H9 (cell line): ENCODE data around the gene PDCD11. TPM values are rescaled to one million over a fixed set of nuclear protein-coding genes. Genes with fewer than 3 reads are reported as not detected.

ENCODE experiments used
- DNase-seq: peaks from one replicate; pipeline ENCODE4 v3.0.0-alpha.2; 2017
- H2AFZ ChIP-seq: one replicate; pipeline ENCODE4 v1.6.1; 2013; ENCODE audit warnings: mild to moderate bottlenecking, low read length, control low read depth, moderate library complexity
- H2AK5ac ChIP-seq: 2 replicates; pipeline ENCODE4 v1.6.1; 2013; ENCODE audit warnings: low read length, control low read depth, mixed read lengths; ENCODE audit not compliant: insufficient read length
- H2BK120ac ChIP-seq: one replicate; pipeline ENCODE4 v1.6.1; 2013; ENCODE audit warnings: low read depth, mild to moderate bottlenecking, low read length, control low read depth, inconsistent platforms; ENCODE audit not compliant: poor library complexity, severe bottlenecking
- H2BK12ac ChIP-seq: 2 replicates; pipeline ENCODE4 v1.6.1; 2013; ENCODE audit warnings: low read length, control low read depth, mixed read lengths, low read depth; ENCODE audit not compliant: insufficient read length
- H2BK15ac ChIP-seq: 2 replicates; pipeline ENCODE4 v1.6.1; 2013; ENCODE audit warnings: low read depth, low read length, control low read depth
- H2BK20ac ChIP-seq: one replicate; pipeline ENCODE4 v1.6.1; 2013; ENCODE audit warnings: low read depth, mild to moderate bottlenecking, low read length, control low read depth, inconsistent platforms; ENCODE audit not compliant: poor library complexity, severe bottlenecking
- H2BK5ac ChIP-seq: 2 replicates; pipeline ENCODE4 v1.6.1; 2013; ENCODE audit warnings: low read length, control low read depth, mixed read lengths; ENCODE audit not compliant: insufficient read length
- H3K14ac ChIP-seq: 2 replicates; pipeline ENCODE4 v1.6.1; 2013; ENCODE audit warnings: low read length, control low read depth; ENCODE audit not compliant: insufficient read depth
- H3K18ac ChIP-seq: 2 replicates; pipeline ENCODE4 v1.6.1; 2013; ENCODE audit warnings: low read depth, mild to moderate bottlenecking, mixed read lengths, low read length, control low read depth; ENCODE audit not compliant: insufficient read length
- H3K23ac ChIP-seq: 2 replicates; pipeline ENCODE4 v1.6.1; 2013; ENCODE audit warnings: low read length, control low read depth, mixed read lengths, low read depth; ENCODE audit not compliant: insufficient read length
- H3K23me2 ChIP-seq: 2 replicates; pipeline ENCODE4 v1.6.1; 2013; ENCODE audit warnings: low read depth, mild to moderate bottlenecking, mixed read lengths, low read length, control low read depth; ENCODE audit not compliant: insufficient read length, poor library complexity, severe bottlenecking
- H3K27ac ChIP-seq: 2 replicates; pipeline ENCODE4 v1.5.1; 2013; ENCODE audit warnings: low read length, control low read depth, mixed read lengths, low read depth; ENCODE audit not compliant: insufficient read length
- H3K27me3 ChIP-seq: 2 replicates; pipeline ENCODE4 v1.6.1; 2013; ENCODE audit warnings: low read length, control low read depth, inconsistent platforms; ENCODE audit not compliant: insufficient read depth
- H3K4ac ChIP-seq: 2 replicates; pipeline ENCODE4 v1.6.1; 2013; ENCODE audit warnings: low read depth, mild to moderate bottlenecking, control low read depth, inconsistent platforms, low read length, moderate library complexity
- H3K4me1 ChIP-seq: 2 replicates; pipeline ENCODE4 v1.6.1; 2013; ENCODE audit warnings: low read length, control low read depth, inconsistent platforms; ENCODE audit not compliant: insufficient read depth
- H3K4me2 ChIP-seq: 2 replicates; pipeline ENCODE4 v1.6.1; 2013; ENCODE audit warnings: low read length, control low read depth, mixed read lengths; ENCODE audit not compliant: insufficient read length, insufficient read depth
- H3K56ac ChIP-seq: 2 replicates; pipeline ENCODE4 v1.6.1; 2013; ENCODE audit warnings: low read depth, mild to moderate bottlenecking, mixed read lengths, low read length, control low read depth; ENCODE audit not compliant: insufficient read length
- H3K79me1 ChIP-seq: 2 replicates; pipeline ENCODE4 v1.6.1; 2013; ENCODE audit warnings: low read depth, mild to moderate bottlenecking, moderate library complexity, low read length, control low read depth, inconsistent platforms; ENCODE audit not compliant: insufficient read depth, poor library complexity, severe bottlenecking
- H3K79me2 ChIP-seq: 2 replicates; pipeline ENCODE4 v1.6.1; 2013; ENCODE audit warnings: low read length, control low read depth, inconsistent platforms; ENCODE audit not compliant: insufficient read depth
- H3K9ac ChIP-seq: 2 replicates; pipeline ENCODE4 v1.6.1; 2013; ENCODE audit warnings: low read length, control low read depth, mixed read lengths; ENCODE audit not compliant: insufficient read length; ENCODE audit errors: extremely low read depth
- H3K9me3 ChIP-seq: one replicate; pipeline ENCODE4 v1.6.1; 2013; ENCODE audit warnings: low read depth, low read length, inconsistent platforms; ENCODE audit not compliant: control insufficient read depth
- H3T11ph ChIP-seq: one replicate; pipeline ENCODE4 v1.6.1; 2013; ENCODE audit warnings: mild to moderate bottlenecking, low read length, control low read depth, inconsistent platforms
- H4K20me1 ChIP-seq: one replicate; pipeline ENCODE4 v1.6.1; 2013; ENCODE audit not compliant: control insufficient read depth, insufficient read length, insufficient read depth
- H4K5ac ChIP-seq: 2 replicates; pipeline ENCODE4 v1.6.1; 2013; ENCODE audit warnings: low read depth, mild to moderate bottlenecking, mixed read lengths, low read length, control low read depth; ENCODE audit not compliant: insufficient read length
- H4K8ac ChIP-seq: replicated peaks from 2 replicates; pipeline ENCODE4 v1.6.1; 2013; ENCODE audit warnings: low read length, control low read depth, mixed read lengths, low read depth; ENCODE audit not compliant: insufficient read length
- H4K91ac ChIP-seq: 2 replicates; pipeline ENCODE4 v1.6.1; 2013; ENCODE audit warnings: low read depth, mild to moderate bottlenecking, moderate library complexity, mixed read lengths, low read length, control low read depth; ENCODE audit not compliant: insufficient read length
- H3K27ac Mint-ChIP-seq, 3 experiments: 2 replicates in 2 of 3; 3 replicates in 1 of 3; pipeline ENCODE4 v1.8.0; 2020 to 2021; ENCODE audit warnings: mixed read lengths in 3 of 3, mild to moderate bottlenecking in 1 of 3, moderate library complexity in 1 of 3
- H3K27me3 Mint-ChIP-seq: 2 replicates; pipeline ENCODE4 v1.8.0; 2021; ENCODE audit warnings: low read depth, mild to moderate bottlenecking, moderate library complexity, mixed read lengths
- H3K36me3 Mint-ChIP-seq, 3 experiments: 2 replicates in 2 of 3; 3 replicates in 1 of 3; pipeline ENCODE4 v1.8.0; 2020 to 2021; ENCODE audit warnings: low read depth in 3 of 3, mixed read lengths in 3 of 3; ENCODE audit not compliant: insufficient read depth in 1 of 3
- H3K4me1 Mint-ChIP-seq, 2 experiments: 2 replicates each; pipeline ENCODE4 v1.8.0; 2020; ENCODE audit warnings: mixed read lengths in 2 of 2
- H3K4me3 Mint-ChIP-seq, 2 experiments: 2 replicates in 1 of 2; 3 replicates in 1 of 2; pipeline ENCODE4 v1.8.0; 2020 to 2021; ENCODE audit warnings: mild to moderate bottlenecking in 2 of 2, mixed read lengths in 2 of 2, moderate library complexity in 1 of 2
- H3K9me3 Mint-ChIP-seq, 2 experiments: 2 replicates in 1 of 2; 3 replicates in 1 of 2; pipeline ENCODE4 v1.8.0; 2020; ENCODE audit warnings: mild to moderate bottlenecking in 2 of 2, mixed read lengths in 2 of 2, moderate library complexity in 1 of 2
- CTCF ChIP-seq: fragments of 200-600 bp; sonication (generic); conservative IDR thresholded peaks from 3 replicates; pipeline ENCODE4 v1.8.0; 2021; ENCODE audit warnings: antibody characterized with exemption, mild to moderate bottlenecking
- WGBS: extraction: QIAGEN DNeasy Blood & Tissue Kit; methylation state at CpG from one replicate; pipeline ENCODE4 v1.1.7; 2013; ENCODE audit warnings: missing lambda C conversion rate, low lambda C conversion rate, mixed read lengths; ENCODE audit not compliant: insufficient read length; ENCODE audit errors: extremely low coverage; 5-methylcytosine and 5-hydroxymethylcytosine counted together
- total RNA-seq: library from RNA; stranded (reverse); gene quantifications from 2 replicates; pipeline ENCODE4 v1.2.1, GENCODE V29; 2021

Gene PDCD11
- total RNA-seq, 1 experiment from 2014 or later = 99.5 TPM

GRCh38 chr10:103454026-103454425 lies 57.6 kb downstream of the PDCD11 start:
- WGBS = no CpG with 5 or more reads among the region's 4 CpGs
- no peaks in the 10 kb centered on the region for H4K20me1 ChIP-seq
- H4K91ac ChIP-seq = no peak overlapping the region
- no peaks in the 10 kb centered on the region for H3K9me3 ChIP-seq
- no peak overlapping the region for H2AFZ ChIP-seq
- H3K36me3 Mint-ChIP-seq = peaks cover 0 to 6% (median 6%) of the 10 kb centered on the region in 3 experiments; a peak in 4 of 7 replicates
- H3K4ac ChIP-seq = no peak overlapping the region
- no peaks in the 10 kb centered on the region for H3K23me2 ChIP-seq
- H3K27ac ChIP-seq = no peak overlapping the region
- no peak overlapping the region for H2BK5ac ChIP-seq
- no peaks in the 10 kb centered on the region for H3K9me3 Mint-ChIP-seq
- no peak overlapping the region for H3T11ph ChIP-seq
- no peak overlapping the region for H4K5ac ChIP-seq
- no peak overlapping the region for H2BK20ac ChIP-seq
- H3K14ac ChIP-seq = no peak overlapping the region
- no peaks in the 10 kb centered on the region for H3K79me2 ChIP-seq
- no peaks in the 10 kb centered on the region for H3K4me1 ChIP-seq
- no peak overlapping the region for H3K4me3 Mint-ChIP-seq
- no peak overlapping the region for H3K9ac ChIP-seq
- no peak for DNase-seq
- peak overlapping the region in 1 of 3 experiments; percentile 55; a peak in 1 of 7 replicates for H3K27ac Mint-ChIP-seq
- no peak overlapping the region for H3K4me2 ChIP-seq
- peaks cover 4 to 12% of the 10 kb centered on the region in 2 experiments for H3K4me1 Mint-ChIP-seq
- H3K18ac ChIP-seq = no peak overlapping the region
- H2BK12ac ChIP-seq = no peak overlapping the region
- H3K23ac ChIP-seq = no peak overlapping the region
- H2BK15ac ChIP-seq = no peak overlapping the region
- no peak overlapping the region for H3K56ac ChIP-seq
- no peaks in the 10 kb centered on the region for H3K79me1 ChIP-seq
- no peak overlapping the region for H4K8ac ChIP-seq
- H2AK5ac ChIP-seq = no peak overlapping the region
- H3K27me3 Mint-ChIP-seq = no peaks in the 10 kb centered on the region; the same call in 1 of the 2 replicates
- H3K27me3 ChIP-seq = no peaks in the 10 kb centered on the region
- TF ChIP-seq CTCF = no peak
- no peak overlapping the region for H2BK120ac ChIP-seq
